ENCODE data around the gene MYD88. TPM values are rescaled to one million over a fixed set of nuclear protein-coding genes. Genes with fewer than 3 reads are reported as not detected.
A peak's percentile ranks its signal among the peaks of the same experiment; 100 is the strongest.

The MYD88 gene
- total and polyA plus RNA-seq, 9 of the 15 experiments (the other 6 are each of a cell fraction or from before 2014, with no cell fraction given) = 3.2 to 47.3 (median 27.6) TPM

- TF ChIP-seq USF1 (CRISPR knock-in tag; IDR thresholded peaks at IDR 0.05) = 0 out of 2 replicates have a peak, but pooled peaks have one; percentile 14
Measured at GRCh38 chr3:38136777-38137614, 1.5 kb upstream of the MYD88 start, which contains the start of gene ACAA1 (continued).

GRCh38 chr3:38137615-38138348 is 679 bp upstream of the MYD88 start:
- H2AFZ ChIP-seq (ENCODE audit: low read depth, low read length) = peak overlapping the region; percentile 99
- H3K79me2 ChIP-seq (ENCODE audit: control insufficient read depth, insufficient read depth, low read length) = peaks cover 43% of the 10 kb centered on the region
- in situ Hi-C loops (cut with MboI) = loop anchor here (10.0 kb wide), 2 partner anchors 207 to 337 kb away; partner anchors contain the start of gene XYLB
- POLR2A ChIA-PET = interaction anchor here (0.7 to 5.0 kb wide), 12 partner anchors 9 to 493 kb away, joined by 3 to 55 read pairs (median 3); partner anchors contain the start of gene OXSR1
- peak overlapping the region; percentile 83 for H3K27ac ChIP-seq (ENCODE audit: extremely low read depth, low read depth, low read length)
- DNase-seq (ENCODE audit: extremely low read depth in 1 of 4, low spot score in 3 of 4) (peak in 2 of 4 experiments; percentile 41 to 45), FAIRE-seq (no peak), ATAC-seq (peak; percentile 4)
- CTCF ChIA-PET (ENCODE audit: low intra/inter-chr PET ratio) = interaction anchor here (0.6 kb wide), 1 partner anchor 104 kb away, joined by 3 read pairs; no protein-coding TSS in a partner anchor
- H3K27me3 ChIP-seq (ENCODE audit: control insufficient read depth in 2 of 2, insufficient read depth in 2 of 2, low read length in 2 of 2) = no peaks in the 10 kb centered on the region; a peak in 1 of 5 replicates
- no peaks in the 10 kb centered on the region for H3K9me1 ChIP-seq (ENCODE audit: control insufficient read depth, insufficient read depth, low read length)
- intact Hi-C loops (cut with micrococcal nuclease) = loop anchor here (1.0 to 10.0 kb wide), 6 partner anchors 28 to 517 kb away; partner anchors contain the start of genes OXSR1 and XYLB
- peaks cover 18 to 33% of the 10 kb centered on the region in 2 experiments; a peak in 4 of 5 replicates for H3K4me1 ChIP-seq (replicated peaks in 1 of 2; ENCODE audit: control insufficient read depth in 2 of 2, insufficient read depth in 2 of 2, low read length in 2 of 2)
- peak overlapping the region; percentile 90 for H3K4me3 ChIP-seq
- WGBS (ENCODE audit: insufficient coverage, low coverage, missing lambda C conversion rate) = 10% methylated on average over 22 of the region's 22 CpGs
- H3K4me2 ChIP-seq (ENCODE audit: insufficient read depth, low read length) = peak overlapping the region; percentile 98
- no peaks in the 10 kb centered on the region for H4K20me1 ChIP-seq (replicated peaks; ENCODE audit: control insufficient read depth, insufficient read depth, low read length)
- no peaks in the 10 kb centered on the region for H3K9me3 ChIP-seq (replicated peaks; ENCODE audit: control insufficient read depth, insufficient read depth, low read depth, low read length)
- TSS peak; percentile 60 for BruUV-seq (replicated peaks)
- H3K36me3 ChIP-seq (ENCODE audit: control insufficient read depth, insufficient read depth, low read length) = peaks cover 55% of the 10 kb centered on the region
- H3K9ac ChIP-seq (ENCODE audit: insufficient read depth in 1 of 2, low read depth in 2 of 2, low read length in 2 of 2) = peak overlapping the region; percentile 79 to 97
- peak; percentile 5 for TF ChIP-seq KDM5B (IDR thresholded peaks at IDR 0.05; ENCODE audit: insufficient replicate concordance, low read depth, low read length)
- TF ChIP-seq USF2 (CRISPR knock-in tag; IDR thresholded peaks at IDR 0.05) = peak; percentile 45
- no peak for TF ChIP-seq MAFG (tag; conservative IDR thresholded peaks at IDR 0.05)
- TF ChIP-seq ZNF696 (CRISPR knock-in tag; conservative IDR thresholded peaks at IDR 0.05) = 0 out of 2 replicates have a peak, but pooled peaks have one; percentile 17
- no peak for TF ChIP-seq SAFB2 (IDR thresholded peaks at IDR 0.05; ENCODE audit: borderline replicate concordance, low read depth, low read length, severe bottlenecking)
- TF ChIP-seq NCOA4 (IDR thresholded peaks at IDR 0.05; ENCODE audit: partially characterized antibody) = no peak
- TF ChIP-seq E2F4 (CRISPR knock-in tag; IDR thresholded peaks at IDR 0.05; ENCODE audit: low read depth) = peak; percentile 72
- TF ChIP-seq CHD4 (IDR thresholded peaks at IDR 0.05; ENCODE audit: insufficient read depth, insufficient replicate concordance, low read depth, low read length, poor library complexity, severe bottlenecking) = no peak
